Stimulated activated CD8-positive, alpha-beta memory T cell treated with anti-CD3 and anti-CD28 coated beads, Interleukin-7, amount 100 ng/mL, for 48 hours (primary cell): ENCODE data around the gene STMP1.

ENCODE experiments used
- DNase-seq, 2 donors: peaks; one replicate each; pipeline ENCODE4 v3.0.0-alpha.2; 2020; ENCODE audit warnings: low read depth in 1 of 2; ENCODE audit errors: extremely low read depth in 1 of 2

The STMP1 gene

GRCh38 chr7:135693558-135693957, 31.2 kb downstream of the STMP1 start:
- DNase-seq = no peak

- no peak for DNase-seq
Observed at GRCh38 chr7:135697276-135698049, 35.1 kb downstream of the STMP1 start.

GRCh38 chr7:135704074-135704473, 41.8 kb downstream of the STMP1 start:
- DNase-seq = no peak

GRCh38 chr7:135704698-135705097, 42.4 kb downstream of the STMP1 start:
- no peak for DNase-seq

- no peak for DNase-seq
Observed at GRCh38 chr7:135706038-135706742, 43.9 kb downstream of the STMP1 start.

- no peak for DNase-seq
Observed at GRCh38 chr7:135706858-135707569, 44.7 kb downstream of the STMP1 start.

GRCh38 chr7:135707570-135707966, 45.3 kb downstream of the STMP1 start:
- DNase-seq = no peak

GRCh38 chr7:135708041-135708440, 45.7 kb downstream of the STMP1 start:
- DNase-seq = no peak

GRCh38 chr7:135709508-135709907, 47.2 kb downstream of the STMP1 start:
- DNase-seq = no peak

- DNase-seq = no peak
Observed at GRCh38 chr7:135710417-135711138, 48.3 kb downstream of the STMP1 start.

- DNase-seq = no peak
Observed at GRCh38 chr7:135711139-135711469, 48.8 kb downstream of the STMP1 start.

- no peak for DNase-seq
Observed at GRCh38 chr7:135712182-135712782, 50.0 kb downstream of the STMP1 start.

- DNase-seq = no peak
Observed at GRCh38 chr7:135712796-135713195, 50.5 kb downstream of the STMP1 start.

GRCh38 chr7:135713836-135714470, 51.6 kb downstream of the STMP1 start:
- DNase-seq = no peak

- no peak for DNase-seq
Observed at GRCh38 chr7:135714534-135715009, 52.3 kb downstream of the STMP1 start.

- DNase-seq = no peak
Observed at GRCh38 chr7:135715055-135715522, 52.8 kb downstream of the STMP1 start.

GRCh38 chr7:135715673-135716072, 53.4 kb downstream of the STMP1 start:
- no peak for DNase-seq

- no peak for DNase-seq
Observed at GRCh38 chr7:135716677-135717238, 54.4 kb downstream of the STMP1 start.

GRCh38 chr7:135717693-135718092, 55.4 kb downstream of the STMP1 start:
- DNase-seq = no peak

- DNase-seq = no peak
Observed at GRCh38 chr7:135718219-135718618, 55.9 kb downstream of the STMP1 start.
